Parathyroid adenoma (tissue), 2 donors: ENCODE measurements around the gene IER5.

Experiments
- H2AFZ ChIP-seq: fragments of 300-600 bp; sonication (generic); one replicate; pipeline ENCODE4 v1.7.0; 2017; ENCODE audit warnings: antibody characterized with exemption, mild to moderate bottlenecking
- H3K27ac ChIP-seq: fragments of 300-600 bp; sonication (generic); one replicate; pipeline ENCODE4 v1.7.0; 2017
- H3K27me3 ChIP-seq: fragments of 300-600 bp; sonication (generic); one replicate; pipeline ENCODE4 v1.7.0; 2017; ENCODE audit warnings: low read length; ENCODE audit not compliant: control insufficient read depth, insufficient read depth
- H3K36me3 ChIP-seq: fragments of 300-600 bp; sonication (generic); one replicate; pipeline ENCODE4 v1.7.0; 2017; ENCODE audit warnings: low read length; ENCODE audit not compliant: control insufficient read depth, insufficient read depth
- H3K4me1 ChIP-seq: fragments of 300-600 bp; sonication (generic); one replicate; pipeline ENCODE4 v1.7.0; 2017; ENCODE audit warnings: control low read depth
- H3K4me2 ChIP-seq: fragments of 300-600 bp; sonication (generic); one replicate; pipeline ENCODE4 v1.7.0; 2017; ENCODE audit warnings: low read length
- H3K4me3 ChIP-seq: fragments of 300-600 bp; sonication (generic); one replicate; pipeline ENCODE4 v1.7.0; 2017; ENCODE audit warnings: low read depth, low read length
- H3K79me2 ChIP-seq: fragments of 300-600 bp; sonication (generic); one replicate; pipeline ENCODE4 v1.7.0; 2017; ENCODE audit warnings: control low read depth
- H3K9ac ChIP-seq: fragments of 300-600 bp; sonication (generic); one replicate; pipeline ENCODE4 v1.7.0; 2017; ENCODE audit warnings: mild to moderate bottlenecking
- H3K9me3 ChIP-seq: fragments of 300-600 bp; sonication (generic); one replicate; pipeline ENCODE4 v1.7.0; 2017; ENCODE audit warnings: low read length; ENCODE audit not compliant: control insufficient read depth
- CTCF ChIP-seq: fragments of 300-600 bp; sonication (generic); IDR thresholded peaks from one replicate; pipeline ENCODE4 v1.7.0; 2017; ENCODE audit warnings: antibody characterized with exemption, mild to moderate bottlenecking
- donor health status: primary hyperparathyroidism.

Gene IER5

GRCh38 chr1:181087400-181087901, 1.0 kb upstream of the IER5 start:
- TF ChIP-seq CTCF: no peak
- peaks cover 2% of the 10 kb centered on the region for H3K79me2 ChIP-seq
- H3K27me3 ChIP-seq: no peaks in the 10 kb centered on the region
- H3K27ac ChIP-seq: no peak overlapping the region
- H3K36me3 ChIP-seq: no peaks in the 10 kb centered on the region
- no peak overlapping the region for H3K9ac ChIP-seq
- H3K4me2 ChIP-seq: no peak overlapping the region
- no peak overlapping the region for H2AFZ ChIP-seq
- no peaks in the 10 kb centered on the region for H3K9me3 ChIP-seq
- H3K4me1 ChIP-seq: no peaks in the 10 kb centered on the region
- no peak overlapping the region for H3K4me3 ChIP-seq

GRCh38 chr1:181089017-181089675, 646 bp downstream of the IER5 start:
- peak overlapping the region; percentile 64 for H3K4me3 ChIP-seq
- peaks cover 2% of the 10 kb centered on the region for H3K79me2 ChIP-seq
- H3K9me3 ChIP-seq: no peaks in the 10 kb centered on the region
- H2AFZ ChIP-seq: peak overlapping the region; percentile 70
- TF ChIP-seq CTCF: no peak
- no peaks in the 10 kb centered on the region for H3K27me3 ChIP-seq
- no peaks in the 10 kb centered on the region for H3K36me3 ChIP-seq
- H3K9ac ChIP-seq: no peak overlapping the region
- peak overlapping the region; percentile 63 for H3K27ac ChIP-seq
- H3K4me1 ChIP-seq: no peaks in the 10 kb centered on the region
- H3K4me2 ChIP-seq: peak overlapping the region; percentile 77

GRCh38 chr1:181089676-181090544, 1.4 kb downstream of the IER5 start:
- peak overlapping the region; percentile 64 for H3K4me3 ChIP-seq
- H3K27me3 ChIP-seq: no peaks in the 10 kb centered on the region
- no peaks in the 10 kb centered on the region for H3K4me1 ChIP-seq
- no peaks in the 10 kb centered on the region for H3K9me3 ChIP-seq
- peak overlapping the region; percentile 69 for H2AFZ ChIP-seq
- H3K27ac ChIP-seq: peak overlapping the region; percentile 53
- no peak overlapping the region for H3K9ac ChIP-seq
- H3K79me2 ChIP-seq: peaks cover 2% of the 10 kb centered on the region
- no peaks in the 10 kb centered on the region for H3K36me3 ChIP-seq
- H3K4me2 ChIP-seq: peak overlapping the region; percentile 77
- TF ChIP-seq CTCF: no peak

- peak overlapping the region; percentile 64 for H3K4me3 ChIP-seq
- no peaks in the 10 kb centered on the region for H3K9me3 ChIP-seq
- H3K27me3 ChIP-seq: no peaks in the 10 kb centered on the region
- peak overlapping the region; percentile 77 for H3K4me2 ChIP-seq
- no peaks in the 10 kb centered on the region for H3K36me3 ChIP-seq
- H3K9ac ChIP-seq: no peak overlapping the region
- H3K4me1 ChIP-seq: no peaks in the 10 kb centered on the region
- H3K27ac ChIP-seq: peak overlapping the region; percentile 53
- no peak overlapping the region for H2AFZ ChIP-seq
- H3K79me2 ChIP-seq: peaks cover 2% of the 10 kb centered on the region
- TF ChIP-seq CTCF: no peak
These were observed 2.2 kb downstream of the IER5 start for GRCh38 chr1:181090641-181091126.
